Neural crest cell (in vitro differentiated cells): ENCODE results near the gene RFLNA. TPM values are rescaled to one million over a fixed set of nuclear protein-coding genes. Genes with fewer than 3 reads are reported as not detected.

Experiments
- DNase-seq: peaks from one replicate; pipeline ENCODE4 v3.0.0; 2021; ENCODE audit warnings: low read depth, mixed read lengths, low spot score
- H3K27ac Mint-ChIP-seq: one replicate; pipeline ENCODE4 v1.8.0; 2021; ENCODE audit warnings: mild to moderate bottlenecking, mixed read lengths; ENCODE audit not compliant: unreplicated experiment
- H3K27me3 Mint-ChIP-seq: 2 replicates; pipeline ENCODE4 v1.8.0; 2021; ENCODE audit warnings: low read depth, mild to moderate bottlenecking, mixed read lengths
- H3K36me3 Mint-ChIP-seq: 2 replicates; pipeline ENCODE4 v1.8.0; 2021; ENCODE audit warnings: low read depth, mild to moderate bottlenecking, mixed read lengths
- H3K4me1 Mint-ChIP-seq: 2 replicates; pipeline ENCODE4 v1.8.0; 2021; ENCODE audit warnings: mixed read lengths
- H3K4me3 Mint-ChIP-seq: one replicate; pipeline ENCODE4 v1.8.0; 2021; ENCODE audit warnings: mild to moderate bottlenecking, mixed read lengths
- H3K9me3 Mint-ChIP-seq: 2 replicates; pipeline ENCODE4 v1.8.0; 2021; ENCODE audit warnings: mixed read lengths
- CTCF ChIP-seq: fragments of 200-600 bp; sonication (generic); conservative IDR thresholded peaks from 2 replicates; pipeline ENCODE4 v1.5.0; 2021; ENCODE audit warnings: antibody characterized with exemption, mild to moderate bottlenecking
- total RNA-seq: library from RNA; stranded (reverse); gene quantifications from 2 replicates; pipeline ENCODE4 v1.2.1, GENCODE V29; 2021

Gene RFLNA
- total RNA-seq, 1 donor from 2014 or later: 2.8 TPM

GRCh38 chr12:124283326-124283725 is 11.6 kb upstream of the RFLNA start:
- DNase-seq: no peak
- peaks cover 35% of the 10 kb centered on the region for H3K4me1 Mint-ChIP-seq
- TF ChIP-seq CTCF: no peak
- H3K9me3 Mint-ChIP-seq: peaks cover 11% of the 10 kb centered on the region
- H3K36me3 Mint-ChIP-seq: peaks cover 3% of the 10 kb centered on the region
- no peak overlapping the region for H3K4me3 Mint-ChIP-seq
- H3K27me3 Mint-ChIP-seq: peaks cover 36% of the 10 kb centered on the region
- H3K27ac Mint-ChIP-seq: no peak overlapping the region

GRCh38 chr12:124284368-124284767 is 10.5 kb upstream of the RFLNA start:
- H3K27ac Mint-ChIP-seq: no peak overlapping the region
- no peak overlapping the region for H3K4me3 Mint-ChIP-seq
- H3K9me3 Mint-ChIP-seq: peaks cover 11% of the 10 kb centered on the region
- H3K27me3 Mint-ChIP-seq: peaks cover 26% of the 10 kb centered on the region
- DNase-seq: no peak
- peaks cover 3% of the 10 kb centered on the region for H3K36me3 Mint-ChIP-seq
- TF ChIP-seq CTCF: no peak
- peaks cover 35% of the 10 kb centered on the region for H3K4me1 Mint-ChIP-seq

DNA sequence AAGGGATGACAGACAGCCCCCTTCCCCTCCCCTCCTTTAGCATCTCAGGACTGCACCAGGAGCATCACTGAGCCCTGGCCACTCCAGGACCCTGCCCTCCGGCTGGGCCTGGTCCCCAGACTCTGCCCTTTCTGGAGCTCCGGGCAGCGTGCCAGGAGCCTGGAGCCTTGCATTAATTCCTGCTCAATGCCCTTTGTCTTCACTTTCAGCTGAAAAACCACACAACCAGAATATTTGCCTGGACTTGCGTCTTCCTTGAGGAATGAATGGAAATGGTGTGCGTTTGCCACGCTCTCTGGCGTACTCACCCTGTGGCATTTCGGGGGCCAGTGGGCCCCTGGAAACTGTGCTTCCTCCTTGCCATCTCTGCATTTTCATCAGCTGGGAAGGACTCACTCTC is 8.5 kb upstream of the RFLNA start:
- H3K27ac Mint-ChIP-seq: no peak overlapping the region

GRCh38 chr12:124286971-124287370 is 7.9 kb upstream of the RFLNA start:
- Mint-ChIP-seq H3K4me3 (no peak overlapping the region), H3K9me3 (peaks cover 11% of the 10 kb centered on the region), H3K27ac (no peak overlapping the region), H3K27me3 (peaks cover 19% of the 10 kb centered on the region), H3K36me3 (peaks cover 3% of the 10 kb centered on the region), H3K4me1 (peaks cover 42% of the 10 kb centered on the region)
- no peak for DNase-seq
- TF ChIP-seq CTCF: no peak

More for the DNA sequence above, 8.5 kb upstream of the RFLNA start:
- no peak for TF ChIP-seq CTCF
- peaks cover 3% of the 10 kb centered on the region for H3K36me3 Mint-ChIP-seq
- H3K27me3 Mint-ChIP-seq: peaks cover 19% of the 10 kb centered on the region
- DNase-seq: no peak
- H3K9me3 Mint-ChIP-seq: peaks cover 11% of the 10 kb centered on the region
- no peak overlapping the region for H3K4me3 Mint-ChIP-seq
- H3K4me1 Mint-ChIP-seq: peaks cover 37% of the 10 kb centered on the region

DNA sequence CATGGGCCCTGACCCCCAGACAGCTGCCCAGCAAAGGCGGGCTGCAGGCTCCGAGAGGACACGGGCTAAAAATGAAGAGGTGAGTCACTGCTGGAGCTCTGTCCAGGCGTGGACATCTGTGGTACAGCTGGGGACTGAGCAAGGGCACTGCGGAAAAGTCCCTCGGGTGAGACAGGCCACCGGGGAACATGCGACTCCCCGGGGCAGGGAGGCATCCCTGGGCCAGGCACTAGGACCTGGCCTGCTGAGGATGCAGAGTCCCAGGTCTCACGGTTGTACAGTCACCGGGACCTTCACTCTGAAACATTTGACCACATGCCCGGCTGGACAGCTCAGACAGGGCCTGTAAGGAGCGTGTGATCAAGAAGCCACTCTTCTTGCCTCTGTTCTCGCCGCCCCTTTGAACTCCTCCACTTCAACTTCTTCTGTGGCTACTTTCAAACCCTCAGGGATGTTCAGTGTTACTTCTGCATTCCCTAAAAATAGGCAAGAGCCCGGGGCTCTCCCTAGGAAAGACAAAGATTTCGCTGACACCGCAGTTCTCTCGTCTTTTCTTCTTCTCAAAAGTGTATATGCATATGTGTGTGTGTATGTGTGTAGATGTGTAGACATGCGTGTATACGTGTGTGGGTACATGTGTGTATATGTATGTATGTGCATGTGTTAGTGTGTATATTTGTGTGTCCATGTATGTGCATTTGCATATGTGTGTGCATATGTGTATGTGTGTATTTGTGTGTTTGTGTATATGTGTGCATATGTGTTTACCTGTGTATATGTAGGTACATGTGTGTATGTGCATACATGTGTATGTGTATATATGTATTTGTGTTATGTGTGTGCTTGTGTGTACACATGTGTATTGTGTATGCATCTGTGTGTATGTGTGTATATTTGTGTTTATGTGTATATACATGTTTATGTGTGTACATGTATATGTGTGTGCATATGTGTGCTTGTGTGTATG is 5.0 kb upstream of the RFLNA start:
- no peak for DNase-seq
- H3K4me3 Mint-ChIP-seq: no peak overlapping the region
- H3K27ac Mint-ChIP-seq: no peak overlapping the region
- H3K27me3 Mint-ChIP-seq: peaks cover 25% of the 10 kb centered on the region
- peaks cover 3% of the 10 kb centered on the region for H3K36me3 Mint-ChIP-seq
- peaks cover 46% of the 10 kb centered on the region for H3K4me1 Mint-ChIP-seq
- peaks cover 4% of the 10 kb centered on the region for H3K9me3 Mint-ChIP-seq
- no peak for TF ChIP-seq CTCF
